Endothelial cell of umbilical vein (primary cell): ENCODE results near the gene PBX3. TPM values are rescaled to one million over a fixed set of nuclear protein-coding genes. Genes with fewer than 3 reads are reported as not detected.

ENCODE experiments used
- BruUV-seq: library from RNA; stranded (reverse); fragments of 400-500 nt; replicated peaks from 2 replicates; lab custom pipeline; 2021; lab: Mats Ljungman, UMichigan
- CTCF ChIA-PET: fragments of 300-600, 350-600 bp; sonication (Branson Sonifier 250); formaldehyde crosslinking; loops from one replicate; lab custom pipeline; 2021; ENCODE audit warnings: antibody characterized with exemption, inconsistent platforms; lab: Charles Lee
- POLR2A ChIA-PET: fragments of 300-600, 350-600 bp; sonication (Branson Sonifier 250); formaldehyde crosslinking; loops from one replicate; lab custom pipeline; 2021; ENCODE audit warnings: antibody characterized with exemption, inconsistent platforms; lab: Charles Lee
- DNase-seq: peaks from one replicate; pipeline ENCODE4 v3.0.0-alpha.2; 2011; ENCODE audit warnings: low read depth, low spot score
- FAIRE-seq: peaks from 2 replicates; lab custom pipeline; 2011; peaks lifted over from hg19 to GRCh38; lab: Jason Lieb, UNC
- H2AFZ ChIP-seq: 2 replicates; pipeline ENCODE4 v1.6.0; 2012; ENCODE audit warnings: low read depth, low read length, control low read depth, inconsistent platforms
- H3K27ac ChIP-seq: 2 replicates; pipeline ENCODE4 v1.5.1; 2011; ENCODE audit warnings: low read depth, mild to moderate bottlenecking, control low read depth, low read length, moderate library complexity; ENCODE audit not compliant: insufficient read depth
- H3K27me3 ChIP-seq, 2 experiments: 2 replicates each; pipeline versions ENCODE4 v1.6.0 to v1.6.1; 2011; ENCODE audit warnings: low read length in 2 of 2, mixed read lengths in 1 of 2; ENCODE audit not compliant: control insufficient read depth in 2 of 2, insufficient read depth in 2 of 2
- H3K36me3 ChIP-seq, 2 experiments: 2 replicates in 1 of 2; 3 replicates in 1 of 2; pipeline ENCODE4 v1.5.1; 2011; ENCODE audit warnings: low read length in 2 of 2, mild to moderate bottlenecking in 1 of 2, moderate library complexity in 1 of 2; ENCODE audit not compliant: control insufficient read depth in 2 of 2, insufficient read depth in 2 of 2; ENCODE audit errors: extremely low read depth in 1 of 2
- H3K4me1 ChIP-seq: 3 replicates; pipeline ENCODE4 v1.5.1; 2011; ENCODE audit warnings: mild to moderate bottlenecking, low read length; ENCODE audit not compliant: control insufficient read depth, insufficient read depth; ENCODE audit errors: extremely low read depth
- H3K4me2 ChIP-seq: 2 replicates; pipeline ENCODE4 v1.6.1; 2011; ENCODE audit warnings: low read length, control low read depth, mixed read lengths; ENCODE audit not compliant: insufficient read depth
- H3K4me3 ChIP-seq, 3 experiments: fragments of 200-600 bp in 1 of 3; sonication (generic), shearing (Covaris generic) in 1 of 3; replicated peaks in 1 of 3; 2 replicates each; pipeline ENCODE4 v1.5.1; 2011 to 2016; ENCODE audit warnings: control low read depth in 3 of 3, low read length in 3 of 3, mild to moderate bottlenecking in 2 of 3, inconsistent platforms in 1 of 3, low read depth in 1 of 3, moderate library complexity in 1 of 3; ENCODE audit not compliant: insufficient read depth in 1 of 3
- H3K79me2 ChIP-seq: 2 replicates; pipeline ENCODE4 v1.6.0; 2012; ENCODE audit warnings: low read length, inconsistent platforms; ENCODE audit not compliant: control insufficient read depth, insufficient read depth
- H3K9ac ChIP-seq: replicated peaks from 2 replicates; pipeline ENCODE3; 2011; ENCODE audit warnings: low read length, control low read depth; ENCODE audit not compliant: insufficient read depth; ENCODE audit errors: extremely low read depth
- H3K9me1 ChIP-seq: replicated peaks from 3 replicates; pipeline ENCODE4 v1.6.0; 2011; ENCODE audit warnings: mild to moderate bottlenecking, low read length; ENCODE audit not compliant: control insufficient read depth, insufficient read depth; ENCODE audit errors: extremely low read depth
- H3K9me3 ChIP-seq: replicated peaks from 2 replicates; pipeline ENCODE4 v1.5.1; 2012; ENCODE audit warnings: low read length, inconsistent platforms; ENCODE audit not compliant: control insufficient read depth, insufficient read depth
- H4K20me1 ChIP-seq: replicated peaks from 2 replicates; pipeline ENCODE3; 2011; ENCODE audit warnings: mild to moderate bottlenecking, low read length; ENCODE audit not compliant: control insufficient read depth, insufficient read depth; ENCODE audit errors: extremely low read depth
- CTCF ChIP-seq, 2 donors: IDR thresholded peaks; 1 replicate in 1 of 2; 2 replicates in 1 of 2; pipeline ENCODE4 v1.5.1; 2011; ENCODE audit warnings: low read length in 2 of 2, mild to moderate bottlenecking in 2 of 2, moderate library complexity in 2 of 2, control low read depth in 1 of 2, inconsistent platforms in 1 of 2, low read depth in 1 of 2; ENCODE audit not compliant: insufficient read depth in 1 of 2; ENCODE audit errors: extremely low read depth in 1 of 2
- EZH2 ChIP-seq: IDR thresholded peaks from 2 replicates; pipeline ENCODE4 v1.6.1; 2012; ENCODE audit warnings: borderline replicate concordance, low read depth, mild to moderate bottlenecking, moderate library complexity, low read length, inconsistent platforms; ENCODE audit not compliant: severe bottlenecking
- FOS ChIP-seq: IDR thresholded peaks from 2 replicates; pipeline ENCODE4 v1.6.1; 2011; ENCODE audit warnings: mild to moderate bottlenecking, low read length, moderate library complexity, borderline replicate concordance; ENCODE audit not compliant: insufficient read depth
- GATA2 ChIP-seq: IDR thresholded peaks from 2 replicates; pipeline ENCODE4 v1.7.0; 2011; ENCODE audit warnings: low read depth, mild to moderate bottlenecking, moderate library complexity, mixed read lengths, low read length; ENCODE audit not compliant: insufficient read length, insufficient read depth
- JUN ChIP-seq: IDR thresholded peaks from 2 replicates; pipeline ENCODE4 v1.6.1; 2011; ENCODE audit warnings: borderline replicate concordance, low read depth; ENCODE audit not compliant: insufficient read length, insufficient read depth
- MAX ChIP-seq: IDR thresholded peaks from 2 replicates; pipeline ENCODE4 v1.6.1; 2011; ENCODE audit not compliant: insufficient read depth, insufficient read length
- MYC ChIP-seq: IDR thresholded peaks from one replicate; pipeline ENCODE4 v1.6.1; 2011; ENCODE audit warnings: mild to moderate bottlenecking, low read depth, low read length
- POLR2A ChIP-seq: IDR thresholded peaks from 2 replicates; pipeline ENCODE4 v1.6.1; 2012; ENCODE audit warnings: low read depth, mild to moderate bottlenecking, control low read depth, low read length
- POLR2AphosphoS5 ChIP-seq: IDR thresholded peaks from 2 replicates; pipeline ENCODE4 v1.6.1; 2012; ENCODE audit warnings: low read depth, mild to moderate bottlenecking, control low read depth, low read length, moderate library complexity; ENCODE audit not compliant: insufficient read depth
- dilution Hi-C: fragments of 300-500 bp; cut with MboI; formaldehyde crosslinking; loops from one replicate; pipeline ENCODE4 v1.15.0; 2019; ENCODE audit warnings: low sequenced_read_pairs; ENCODE audit not compliant: extremely low pct_ligation_motif_present
- intact Hi-C: fragments of 100-400 bp; cut with micrococcal nuclease; formaldehyde crosslinking; loops from one replicate; pipeline ENCODE4 v1.10.0; 2022
- polyA plus RNA-seq, 4 experiments: library from polyadenylated mRNA; depleted of rRNA in 3 of 4; stranded (reverse) in 3 of 4; unstranded in 1 of 4; fragments of >200 nt; gene quantifications; 2 replicates each; pipeline versions ENCODE4 v1.2.1 to v1.2.3, GENCODE V29; 2011 to 2012; ENCODE audit warnings: missing spikeins in 1 of 4
- total RNA-seq: library from RNA; stranded (reverse); gene quantifications from 2 replicates; pipeline ENCODE4 v1.2.3, GENCODE V29; 2021

Gene PBX3
- total and polyA plus RNA-seq, 2 donors (not counting 3 experiments of a cell fraction or from before 2014, with no cell fraction given): 18.8 to 42.0 TPM

GRCh38 chr9:125752070-125752628 lies 5.0 kb downstream of the PBX3 start:
- H3K9me3 ChIP-seq: no peaks in the 10 kb centered on the region
- FAIRE-seq (no peak), DNase-seq (no peak)
- H3K4me3 ChIP-seq: no peak overlapping the region
- H3K36me3 ChIP-seq: peaks cover 0 to 8% of the 10 kb centered on the region in 2 experiments
- CTCF ChIA-PET: no interaction called here
- no peak overlapping the region for H2AFZ ChIP-seq
- intact Hi-C loops (no loop called here), dilution Hi-C loops (no loop called here)
- H3K9ac ChIP-seq: no peak overlapping the region
- no peaks in the 10 kb centered on the region for H3K27me3 ChIP-seq
- H4K20me1 ChIP-seq: no peaks in the 10 kb centered on the region
- no TSS peak for BruUV-seq
- H3K9me1 ChIP-seq: no peaks in the 10 kb centered on the region
- TF ChIP-seq EZH2: no peak
- no peak for TF ChIP-seq POLR2A
- no peak for TF ChIP-seq MAX
- TF ChIP-seq FOS: no peak
- TF ChIP-seq CTCF (IDR thresholded peaks at IDR 0.05; ENCODE audit: extremely low read depth in 1 of 2, insufficient read depth in 1 of 2, low read depth in 1 of 2, low read length in 2 of 2): no peak
- no peak for TF ChIP-seq JUN
- no peak for TF ChIP-seq POLR2AphosphoS5
- TF ChIP-seq MYC: no peak
- no peak for TF ChIP-seq GATA2
- H3K4me1 ChIP-seq: peaks cover 20% of the 10 kb centered on the region
- POLR2A ChIA-PET: no interaction called here
- peaks cover 50% of the 10 kb centered on the region for H3K79me2 ChIP-seq
- no peak overlapping the region for H3K4me2 ChIP-seq
- H3K27ac ChIP-seq: no peak overlapping the region
